Stimulated activated CD4-positive, alpha-beta T cell treated with anti-CD3 and anti-CD28 coated beads, Interleukin-15, amount 100 ng/mL, for 48 hours (primary cell): ENCODE results near the gene ZNF132.
"Not testable (repeated sequence)": the region's sequence is repeated elsewhere in the genome, so short reads cannot be mapped to it uniquely, and the experiment has no call there.

Source experiments
- DNase-seq, 2 donors: peaks; one replicate each; pipeline ENCODE4 v3.0.0-alpha.2; 2020; ENCODE audit warnings: low read depth in 2 of 2

ZNF132 gene

GRCh38 chr19:58439576-58440554, at the start of gene ZNF132:
ZNF132 (minus strand) TSS chr19:58440153; CDS start chr19:58439821, 332 bp downstream.
- DNase-seq, result peak; percentile 90 to 95

- not testable (repeated sequence) for DNase-seq
These were observed 44.4 kb upstream of the ZNF132 start for GRCh38 chr19:58484349-58484748.

GRCh38 chr19:58483776-58484175, 43.8 kb upstream of the ZNF132 start:
- DNase-seq, result no peak

- no peak for DNase-seq
These were observed 42.4 kb upstream of the ZNF132 start for GRCh38 chr19:58482372-58482771.

GRCh38 chr19:58480831-58481230, 40.9 kb upstream of the ZNF132 start:
- DNase-seq, result no peak

- DNase-seq, result no peak
These were observed 40.5 kb upstream of the ZNF132 start for GRCh38 chr19:58480481-58480830.

- no peak for DNase-seq
These were observed 40.0 kb upstream of the ZNF132 start for GRCh38 chr19:58479736-58480480.

GRCh38 chr19:58479303-58479702, 39.4 kb upstream of the ZNF132 start:
- DNase-seq, result no peak

GRCh38 chr19:58477871-58478270, 37.9 kb upstream of the ZNF132 start:
- no peak for DNase-seq

GRCh38 chr19:58477130-58477529, 37.2 kb upstream of the ZNF132 start:
- DNase-seq, result no peak

GRCh38 chr19:58476498-58477015, 36.6 kb upstream of the ZNF132 start:
- no peak for DNase-seq

- peak; percentile 92 to 95 for DNase-seq
These were observed 36.0 kb upstream of the ZNF132 start, which contains the start of gene ZNF446 for GRCh38 chr19:58475714-58476497. ZNF446 (plus strand) TSS chr19:58476352; CDS start chr19:58477219, 867 bp downstream.

GRCh38 chr19:58474997-58475713, 35.2 kb upstream of the ZNF132 start:
- no peak for DNase-seq

GRCh38 chr19:58474291-58474996, 34.5 kb upstream of the ZNF132 start:
- no peak for DNase-seq

GRCh38 chr19:58473775-58474174, 33.8 kb upstream of the ZNF132 start:
- DNase-seq, result no peak

- no peak for DNase-seq
These were observed 31.8 kb upstream of the ZNF132 start for GRCh38 chr19:58471736-58472135.

- DNase-seq, result not testable (repeated sequence)
These were observed 31.0 kb upstream of the ZNF132 start for GRCh38 chr19:58470837-58471543.

- no peak for DNase-seq
These were observed 29.5 kb upstream of the ZNF132 start for GRCh38 chr19:58469241-58470013.
